Activated naive CD4-positive, alpha-beta T cell treated with anti-CD3 and anti-CD28 coated beads, Interleukin-2, amount 50 U/mL, for 24 hours (primary cell): Measurements from ENCODE around the gene TLN1.

ENCODE experiments used
- H3K27ac Mint-ChIP-seq: one replicate; pipeline ENCODE4 v1.8.0; 2021; ENCODE audit warnings: mild to moderate bottlenecking, mixed read lengths
- H3K27me3 Mint-ChIP-seq: one replicate; pipeline ENCODE4 v1.8.0; 2021; ENCODE audit warnings: mixed read lengths
- H3K36me3 Mint-ChIP-seq: one replicate; pipeline ENCODE4 v1.8.0; 2021; ENCODE audit warnings: mixed read lengths
- H3K4me1 Mint-ChIP-seq: one replicate; pipeline ENCODE4 v1.8.0; 2021; ENCODE audit warnings: mixed read lengths
- H3K4me3 Mint-ChIP-seq: one replicate; pipeline ENCODE4 v1.8.0; 2021; ENCODE audit warnings: mild to moderate bottlenecking, mixed read lengths
- H3K9me3 Mint-ChIP-seq: one replicate; pipeline ENCODE4 v1.8.0; 2021; ENCODE audit warnings: mixed read lengths

Gene TLN1

GRCh38 chr9:35659340-35659739 lies 72.7 kb downstream of the TLN1 start:
- Mint-ChIP-seq H3K4me1 (peaks cover 79% of the 10 kb centered on the region), H3K27ac (peak overlapping the region; percentile 70), H3K27me3 (peaks cover 2% of the 10 kb centered on the region), H3K36me3 (no peaks in the 10 kb centered on the region), H3K9me3 (no peaks in the 10 kb centered on the region), H3K4me3 (peak overlapping the region; percentile 88)

GRCh38 chr9:35658968-35659220 lies 73.1 kb downstream of the TLN1 start:
- Mint-ChIP-seq H3K4me1 (peaks cover 74% of the 10 kb centered on the region), H3K36me3 (no peaks in the 10 kb centered on the region), H3K9me3 (no peaks in the 10 kb centered on the region), H3K27me3 (peaks cover 2% of the 10 kb centered on the region), H3K4me3 (peak overlapping the region; percentile 88), H3K27ac (peak overlapping the region; percentile 70)

- no peaks in the 10 kb centered on the region for H3K9me3 Mint-ChIP-seq
- peaks cover 2% of the 10 kb centered on the region for H3K27me3 Mint-ChIP-seq
- H3K4me3 Mint-ChIP-seq: peak within 1 kb of the TSS; percentile 88
- peaks cover 69% of the 10 kb centered on the region for H3K4me1 Mint-ChIP-seq
- H3K27ac Mint-ChIP-seq: peak within 1 kb of the TSS; percentile 100
- no peaks in the 10 kb centered on the region for H3K36me3 Mint-ChIP-seq
Measured at GRCh38 chr9:35658137-35658967, 73.6 kb downstream of the TLN1 start, which contains the start of gene CCDC107. TSS of gene CCDC107 (plus strand) at chr9:35658292. CDS start at chr9:35658380, 88 bp downstream.

- Mint-ChIP-seq H3K36me3 (no peaks in the 10 kb centered on the region), H3K4me3 (peak within 1 kb of the TSS; percentile 88), H3K9me3 (no peaks in the 10 kb centered on the region), H3K27ac (peak within 1 kb of the TSS; percentile 100), H3K27me3 (peaks cover 2% of the 10 kb centered on the region), H3K4me1 (peaks cover 62% of the 10 kb centered on the region)
Measured at GRCh38 chr9:35657546-35658136, 74.4 kb downstream of the TLN1 start, which contains the start of gene RMRP. TSS of gene RMRP (minus strand) at chr9:35658019.

GRCh38 chr9:35656831-35657545 lies 75.0 kb downstream of the TLN1 start:
- peak overlapping the region; percentile 100 for H3K27ac Mint-ChIP-seq
- no peaks in the 10 kb centered on the region for H3K9me3 Mint-ChIP-seq
- peaks cover 58% of the 10 kb centered on the region for H3K4me1 Mint-ChIP-seq
- H3K27me3 Mint-ChIP-seq: peaks cover 2% of the 10 kb centered on the region
- no peaks in the 10 kb centered on the region for H3K36me3 Mint-ChIP-seq
- peak overlapping the region; percentile 68 for H3K4me3 Mint-ChIP-seq

GRCh38 chr9:35656348-35656747 lies 75.6 kb downstream of the TLN1 start:
- H3K36me3 Mint-ChIP-seq: no peaks in the 10 kb centered on the region
- no peaks in the 10 kb centered on the region for H3K9me3 Mint-ChIP-seq
- peak overlapping the region; percentile 73 for H3K27ac Mint-ChIP-seq
- H3K4me1 Mint-ChIP-seq: peaks cover 59% of the 10 kb centered on the region
- H3K4me3 Mint-ChIP-seq: peak overlapping the region; percentile 68
- H3K27me3 Mint-ChIP-seq: peaks cover 2% of the 10 kb centered on the region

GRCh38 chr9:35653611-35654010 lies 78.4 kb downstream of the TLN1 start:
- no peaks in the 10 kb centered on the region for H3K9me3 Mint-ChIP-seq
- H3K36me3 Mint-ChIP-seq: no peaks in the 10 kb centered on the region
- peak overlapping the region; percentile 55 for H3K27ac Mint-ChIP-seq
- H3K27me3 Mint-ChIP-seq: peaks cover 2% of the 10 kb centered on the region
- H3K4me3 Mint-ChIP-seq: no peak overlapping the region
- peaks cover 55% of the 10 kb centered on the region for H3K4me1 Mint-ChIP-seq

GRCh38 chr9:35652829-35653209 lies 79.2 kb downstream of the TLN1 start:
- peaks cover under 1% of the 10 kb centered on the region for H3K27me3 Mint-ChIP-seq
- H3K9me3 Mint-ChIP-seq: no peaks in the 10 kb centered on the region
- H3K27ac Mint-ChIP-seq: no peak overlapping the region
- H3K36me3 Mint-ChIP-seq: no peaks in the 10 kb centered on the region
- no peak overlapping the region for H3K4me3 Mint-ChIP-seq
- H3K4me1 Mint-ChIP-seq: peaks cover 61% of the 10 kb centered on the region

GRCh38 chr9:35651956-35652828 lies 79.8 kb downstream of the TLN1 start:
- Mint-ChIP-seq H3K4me1 (peaks cover 61% of the 10 kb centered on the region), H3K36me3 (no peaks in the 10 kb centered on the region), H3K4me3 (no peak overlapping the region), H3K27me3 (no peaks in the 10 kb centered on the region), H3K27ac (peak overlapping the region; percentile 79), H3K9me3 (no peaks in the 10 kb centered on the region)

GRCh38 chr9:35650341-35651158 lies 81.4 kb downstream of the TLN1 start, which contains the start of gene SIT1:
TSS of gene SIT1 (minus strand) at chr9:35650931. CDS start at chr9:35650853, 78 bp downstream.
- H3K27ac Mint-ChIP-seq: peak within 1 kb of the TSS; percentile 86
- no peaks in the 10 kb centered on the region for H3K9me3 Mint-ChIP-seq
- peak within 1 kb of the TSS; percentile 85 for H3K4me3 Mint-ChIP-seq
- H3K27me3 Mint-ChIP-seq: no peaks in the 10 kb centered on the region
- peaks cover 53% of the 10 kb centered on the region for H3K4me1 Mint-ChIP-seq
- H3K36me3 Mint-ChIP-seq: no peaks in the 10 kb centered on the region

- Mint-ChIP-seq H3K4me1 (peaks cover 58% of the 10 kb centered on the region), H3K27me3 (no peaks in the 10 kb centered on the region), H3K36me3 (no peaks in the 10 kb centered on the region), H3K9me3 (no peaks in the 10 kb centered on the region), H3K4me3 (peak overlapping the region; percentile 85), H3K27ac (peak overlapping the region; percentile 91)
Measured at GRCh38 chr9:35649431-35650340, 82.3 kb downstream of the TLN1 start.
